Rectal smooth muscle tissue (tissue), 1 donor: ENCODE measurements around the gene CDKL5.
A peak's percentile ranks its signal among the peaks of the same experiment; 100 is the strongest.
"Not testable (repeated sequence)": the region's sequence is repeated elsewhere in the genome, so short reads cannot be mapped to it uniquely, and the experiment has no call there.

Experiments
- H3K27ac ChIP-seq: one replicate; pipeline ENCODE4 v1.7.0; 2013; ENCODE audit warnings: low read depth, low read length, inconsistent platforms
- H3K27me3 ChIP-seq: one replicate; pipeline ENCODE4 v1.7.0; 2013; ENCODE audit warnings: low read length; ENCODE audit not compliant: control insufficient read depth, insufficient read depth
- H3K36me3 ChIP-seq: one replicate; pipeline ENCODE4 v1.7.0; 2013; ENCODE audit warnings: low read length; ENCODE audit not compliant: control insufficient read depth, insufficient read depth
- H3K4me1 ChIP-seq: one replicate; pipeline ENCODE4 v1.7.0; 2013; ENCODE audit warnings: low read length; ENCODE audit not compliant: control insufficient read depth, insufficient read depth
- H3K4me3 ChIP-seq: one replicate; pipeline ENCODE4 v1.7.0; 2013; ENCODE audit warnings: low read length
- H3K9ac ChIP-seq: one replicate; pipeline ENCODE4 v1.7.0; 2013; ENCODE audit warnings: low read length

CDKL5 gene

DNA sequence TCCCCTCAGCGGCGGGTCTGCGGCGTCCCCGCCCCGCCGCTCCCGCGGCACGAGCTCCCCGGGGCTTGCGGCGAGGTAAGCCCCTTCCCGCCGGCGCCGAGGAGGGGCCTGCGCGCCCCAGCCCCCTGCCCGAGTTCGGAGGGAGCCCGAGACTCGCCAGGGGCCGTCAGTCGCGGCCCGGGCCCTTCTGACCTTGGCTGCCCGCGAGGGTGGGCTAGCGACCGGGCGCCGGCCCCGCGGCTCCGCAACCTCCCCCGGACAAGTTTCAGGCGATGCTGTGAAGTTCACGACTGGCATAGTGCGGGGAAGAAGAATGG is 554 bp downstream of the CDKL5 start:
- no peaks in the 10 kb centered on the region for H3K27me3 ChIP-seq
- peak overlapping the region; percentile 64 for H3K27ac ChIP-seq
- H3K4me1 ChIP-seq = no peaks in the 10 kb centered on the region
- H3K36me3 ChIP-seq = no peaks in the 10 kb centered on the region
- H3K9ac ChIP-seq = no peak overlapping the region
- peak overlapping the region; percentile 60 for H3K4me3 ChIP-seq

- H3K36me3 ChIP-seq = no peaks in the 10 kb centered on the region
- H3K9ac ChIP-seq = no peak overlapping the region
- H3K27me3 ChIP-seq = no peaks in the 10 kb centered on the region
- H3K4me1 ChIP-seq = no peaks in the 10 kb centered on the region
- no peak overlapping the region for H3K4me3 ChIP-seq
- no peak overlapping the region for H3K27ac ChIP-seq
Measured at GRCh38 chrX:18428006-18428405, 2.6 kb downstream of the CDKL5 start.

- not testable (repeated sequence) for H3K4me1 ChIP-seq, H3K36me3 ChIP-seq, H3K4me3 ChIP-seq, H3K9ac ChIP-seq, H3K27me3 ChIP-seq, H3K27ac ChIP-seq
Measured at GRCh38 chrX:18433288-18433687, 7.9 kb downstream of the CDKL5 start.

DNA sequence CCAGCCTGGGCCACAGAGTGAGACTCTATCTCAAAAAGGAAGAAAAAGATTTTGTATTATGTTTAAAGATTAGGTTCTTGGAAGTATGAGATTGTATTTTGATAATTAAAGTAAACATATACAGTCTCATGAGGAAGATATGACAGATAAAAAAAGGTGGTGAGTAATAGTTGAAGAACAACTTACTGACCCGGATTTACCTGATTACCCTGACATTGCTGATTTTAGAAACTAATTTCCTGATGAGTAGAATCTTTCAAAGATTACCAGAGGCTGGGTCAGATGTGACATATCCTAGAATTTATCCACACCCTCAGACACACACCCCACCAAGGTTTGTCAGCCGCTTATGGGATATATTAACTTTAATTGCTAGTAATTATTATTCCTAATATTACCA is 9.5 kb downstream of the CDKL5 start:
- no peaks in the 10 kb centered on the region for H3K36me3 ChIP-seq
- no peak overlapping the region for H3K4me3 ChIP-seq
- no peak overlapping the region for H3K27ac ChIP-seq
- no peaks in the 10 kb centered on the region for H3K4me1 ChIP-seq
- H3K9ac ChIP-seq = no peak overlapping the region
- H3K27me3 ChIP-seq = no peaks in the 10 kb centered on the region

- H3K4me3 ChIP-seq = no peak overlapping the region
- H3K27ac ChIP-seq = no peak overlapping the region
- no peaks in the 10 kb centered on the region for H3K4me1 ChIP-seq
- H3K9ac ChIP-seq = no peak overlapping the region
- no peaks in the 10 kb centered on the region for H3K36me3 ChIP-seq
- H3K27me3 ChIP-seq = no peaks in the 10 kb centered on the region
Measured at GRCh38 chrX:18436017-18436416, 10.6 kb downstream of the CDKL5 start.

- no peak overlapping the region for H3K27ac ChIP-seq
- H3K36me3 ChIP-seq = no peaks in the 10 kb centered on the region
- H3K4me3 ChIP-seq = no peak overlapping the region
- no peaks in the 10 kb centered on the region for H3K4me1 ChIP-seq
- no peaks in the 10 kb centered on the region for H3K27me3 ChIP-seq
- no peak overlapping the region for H3K9ac ChIP-seq
Measured at GRCh38 chrX:18440835-18441234, 15.4 kb downstream of the CDKL5 start.

GRCh38 chrX:18441780-18442367 is 16.5 kb downstream of the CDKL5 start:
- H3K27me3 ChIP-seq = no peaks in the 10 kb centered on the region
- no peak overlapping the region for H3K9ac ChIP-seq
- no peak overlapping the region for H3K27ac ChIP-seq
- H3K4me3 ChIP-seq = no peak overlapping the region
- H3K36me3 ChIP-seq = no peaks in the 10 kb centered on the region
- H3K4me1 ChIP-seq = no peaks in the 10 kb centered on the region

- Histone ChIP-seq H3K4me1 (no peaks in the 10 kb centered on the region), H3K4me3 (no peak overlapping the region), H3K27ac (no peak overlapping the region), H3K27me3 (no peaks in the 10 kb centered on the region), H3K9ac (no peak overlapping the region), H3K36me3 (no peaks in the 10 kb centered on the region)
Measured at GRCh38 chrX:18448416-18448815, 23.0 kb downstream of the CDKL5 start.

GRCh38 chrX:18449236-18449635 is 23.8 kb downstream of the CDKL5 start:
- Histone ChIP-seq H3K9ac (no peak overlapping the region), H3K27ac (no peak overlapping the region), H3K4me1 (no peaks in the 10 kb centered on the region), H3K27me3 (no peaks in the 10 kb centered on the region), H3K4me3 (no peak overlapping the region), H3K36me3 (no peaks in the 10 kb centered on the region)

DNA sequence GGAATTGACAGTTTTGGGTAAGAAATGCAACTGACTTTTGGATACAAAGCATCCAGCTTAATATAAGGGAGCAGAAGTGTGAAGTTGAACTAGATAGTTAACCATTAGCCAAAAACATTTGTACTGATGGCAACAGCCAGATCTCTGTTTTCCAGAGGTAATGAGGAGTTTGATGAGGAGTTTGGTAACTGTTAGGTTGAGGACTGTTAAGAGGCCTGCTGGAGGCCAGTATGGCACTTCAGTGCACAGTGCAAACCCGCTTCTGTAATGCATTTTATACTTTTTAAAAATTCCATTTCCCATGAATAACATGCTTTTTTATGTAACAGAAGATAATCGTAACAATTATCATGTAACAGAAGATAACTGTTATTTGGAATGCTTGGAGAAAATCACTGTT is 30.0 kb downstream of the CDKL5 start:
- no peak overlapping the region for H3K9ac ChIP-seq
- no peaks in the 10 kb centered on the region for H3K4me1 ChIP-seq
- H3K27me3 ChIP-seq = no peaks in the 10 kb centered on the region

GRCh38 chrX:18457000-18457399 is 31.6 kb downstream of the CDKL5 start:
- Histone ChIP-seq H3K27me3 (no peaks in the 10 kb centered on the region), H3K9ac (no peak overlapping the region), H3K27ac (no peak overlapping the region), H3K4me1 (no peaks in the 10 kb centered on the region), H3K4me3 (no peak overlapping the region), H3K36me3 (no peaks in the 10 kb centered on the region)

More for the DNA sequence above, 30.0 kb downstream of the CDKL5 start:
- H3K36me3 ChIP-seq = no peaks in the 10 kb centered on the region
- no peak overlapping the region for H3K4me3 ChIP-seq
- H3K27ac ChIP-seq = no peak overlapping the region

DNA sequence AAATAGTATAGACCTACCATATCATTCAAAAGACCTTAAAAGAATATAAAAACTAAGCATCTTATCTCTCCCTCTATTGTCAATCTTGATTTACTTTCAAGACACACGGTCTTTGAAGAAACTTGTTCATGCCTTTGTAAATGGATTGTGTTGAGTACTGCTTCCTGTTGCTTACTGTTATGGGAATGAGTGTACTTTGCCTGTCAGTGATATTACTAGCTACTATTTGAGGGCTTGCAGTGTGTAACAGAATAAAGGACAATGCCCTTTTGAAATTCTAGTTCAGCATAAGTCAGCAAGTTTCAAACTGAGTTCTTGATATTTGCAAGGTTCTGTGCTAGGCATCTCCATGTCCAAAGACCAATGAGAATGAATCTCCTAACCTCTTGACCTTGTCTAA is 36.0 kb downstream of the CDKL5 start:
- no peak overlapping the region for H3K9ac ChIP-seq
- H3K4me1 ChIP-seq = no peaks in the 10 kb centered on the region
- H3K27me3 ChIP-seq = no peaks in the 10 kb centered on the region
- no peak overlapping the region for H3K4me3 ChIP-seq
- no peak overlapping the region for H3K27ac ChIP-seq
- no peaks in the 10 kb centered on the region for H3K36me3 ChIP-seq

- no peak overlapping the region for H3K9ac ChIP-seq
- H3K36me3 ChIP-seq = no peaks in the 10 kb centered on the region
- H3K4me1 ChIP-seq = no peaks in the 10 kb centered on the region
- no peak overlapping the region for H3K27ac ChIP-seq
- no peaks in the 10 kb centered on the region for H3K27me3 ChIP-seq
- no peak overlapping the region for H3K4me3 ChIP-seq
Measured at GRCh38 chrX:18464499-18464898, 39.1 kb downstream of the CDKL5 start.
